ENCODE data around the gene C16orf86. TPM values are rescaled to one million over a fixed set of nuclear protein-coding genes. Genes with fewer than 3 reads are reported as not detected.

The C16orf86 gene, protein sequence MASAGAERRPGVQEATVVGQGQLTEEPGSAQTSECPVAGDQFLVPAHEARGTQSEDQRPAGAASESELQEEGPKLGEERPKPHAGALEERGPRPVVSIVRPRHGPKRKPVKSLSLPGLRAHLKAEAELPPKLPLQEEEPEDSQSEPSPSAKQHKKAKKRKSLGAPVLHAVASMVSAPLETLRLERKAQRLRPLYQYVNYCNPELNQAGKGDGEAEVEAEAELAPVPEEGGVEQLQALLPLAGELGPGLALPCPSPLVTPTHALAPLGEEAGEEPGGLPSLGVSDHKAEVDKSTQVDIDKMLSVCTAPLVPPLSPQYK
- total RNA-seq = 10 to 100 TPM in 3 of 4 donors, 1 to 10 TPM in 1; 8.6 to 26.1 (median 21.9) TPM
- polyA plus RNA-seq = 1 to 10 TPM in 2 of 3 donors, under 1 TPM in 1; 0.46 to 5.0 (median 1.8) TPM

DNA sequence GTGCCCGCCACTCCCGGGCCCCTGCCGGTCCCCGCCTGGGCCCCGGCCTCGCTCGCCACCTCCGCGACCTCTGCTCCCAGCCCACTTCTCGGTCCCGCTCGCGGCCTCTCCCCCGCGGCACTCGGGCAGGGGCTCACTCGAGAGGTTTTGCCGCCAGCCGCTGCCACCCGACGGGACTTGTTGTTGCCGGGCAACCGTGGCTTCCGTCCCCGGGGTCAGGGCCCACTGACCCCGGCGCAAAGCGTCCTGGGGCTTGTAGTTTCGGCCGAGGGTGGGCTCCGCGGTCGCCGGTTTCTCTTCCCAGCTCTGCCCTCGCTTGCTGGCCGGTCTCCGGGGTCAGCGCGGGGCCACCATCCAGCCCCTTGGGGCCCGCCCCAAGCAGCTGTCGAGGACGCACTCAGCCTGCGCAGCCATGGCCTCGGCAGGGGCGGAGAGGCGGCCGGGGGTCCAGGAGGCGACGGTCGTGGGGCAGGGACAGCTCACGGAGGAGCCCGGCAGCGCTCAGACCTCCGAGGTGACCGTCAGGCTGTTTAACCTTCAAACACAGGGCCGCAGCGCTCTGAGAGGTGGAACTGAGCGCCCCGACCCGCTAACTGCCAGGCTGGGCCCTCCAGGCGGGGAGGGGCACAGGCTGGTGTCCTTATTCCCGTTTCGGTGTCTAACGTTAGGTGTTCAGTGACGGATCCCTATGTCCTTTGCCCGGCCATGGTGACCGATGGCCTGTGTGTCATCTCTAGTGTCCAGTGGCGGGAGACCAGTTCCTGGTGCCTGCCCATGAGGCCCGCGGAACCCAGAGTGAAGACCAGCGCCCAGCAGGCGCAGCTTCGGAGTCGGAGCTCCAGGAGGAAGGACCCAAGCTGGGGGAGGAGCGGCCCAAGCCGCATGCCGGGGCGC is at the start of gene C16orf86, which contains the start of gene ENKD1:
Gene C16orf86, plus strand, starts transcription at position 256 of the 894 bp plus-strand sequence. Its CDS starts 157 bp downstream, at position 413.
Gene ENKD1, minus strand, starts transcription at position 192 of the 894 bp plus-strand sequence. CDS start 308 bp downstream, outside the sequence.
- H3K27me3 ChIP-seq = no peaks in the 10 kb centered on the region
- 9 to 16% methylated on average over 78 of the region's 78 CpGs for WGBS, 2 donors
- H3K36me3 ChIP-seq = peaks cover 6 to 18% (median 7%) of the 10 kb centered on the region in 4 donors
- peak within 1 kb of the TSS; percentile 91 to 95 (median 92) for H3K27ac ChIP-seq
- TF ChIP-seq POLR2AphosphoS5 (IDR thresholded peaks at IDR 0.05) (peak; percentile 21 to 71 (median 52)), CTCF (IDR thresholded peaks at IDR 0.05) (no peak)
- intact Hi-C loops (cut with DNase I) = loop anchor here (2.0 to 5.0 kb wide), 3 partner anchors 104 to 185 kb away; partner anchors contain the start of genes AGRP, ATP6V0D1 and CTCF
- H3K9me3 ChIP-seq = no peaks in the 10 kb centered on the region
- H3K4me3 ChIP-seq = peak within 1 kb of the TSS; percentile 76 to 99 (median 84)
- peaks cover 0 to 32% (median 27%) of the 10 kb centered on the region in 4 donors for H3K4me1 ChIP-seq
- peak; percentile 92 for DNase-seq

GRCh38 chr16:67628216-67628615 is 38.4 kb upstream of the C16orf86 start:
- H3K27me3 ChIP-seq = no peaks in the 10 kb centered on the region
- intact Hi-C loops (cut with DNase I) = no loop called here
- H3K4me3 ChIP-seq = no peak overlapping the region
- H3K4me1 ChIP-seq = no peaks in the 10 kb centered on the region
- WGBS, 2 donors = 96% methylated on average over 14 of the region's 14 CpGs
- no peak overlapping the region for H3K27ac ChIP-seq
- no peaks in the 10 kb centered on the region for H3K9me3 ChIP-seq
- TF ChIP-seq POLR2A (IDR thresholded peaks at IDR 0.05) = no peak
- no peak for TF ChIP-seq EP300 (IDR thresholded peaks at IDR 0.05)
- no peak for TF ChIP-seq POLR2AphosphoS5 (IDR thresholded peaks at IDR 0.05)
- TF ChIP-seq CTCF (IDR thresholded peaks at IDR 0.05) = no peak
- DNase-seq = no peak
- peaks cover 0 to 92% (median 46%) of the 10 kb centered on the region in 4 donors for H3K36me3 ChIP-seq

DNA sequence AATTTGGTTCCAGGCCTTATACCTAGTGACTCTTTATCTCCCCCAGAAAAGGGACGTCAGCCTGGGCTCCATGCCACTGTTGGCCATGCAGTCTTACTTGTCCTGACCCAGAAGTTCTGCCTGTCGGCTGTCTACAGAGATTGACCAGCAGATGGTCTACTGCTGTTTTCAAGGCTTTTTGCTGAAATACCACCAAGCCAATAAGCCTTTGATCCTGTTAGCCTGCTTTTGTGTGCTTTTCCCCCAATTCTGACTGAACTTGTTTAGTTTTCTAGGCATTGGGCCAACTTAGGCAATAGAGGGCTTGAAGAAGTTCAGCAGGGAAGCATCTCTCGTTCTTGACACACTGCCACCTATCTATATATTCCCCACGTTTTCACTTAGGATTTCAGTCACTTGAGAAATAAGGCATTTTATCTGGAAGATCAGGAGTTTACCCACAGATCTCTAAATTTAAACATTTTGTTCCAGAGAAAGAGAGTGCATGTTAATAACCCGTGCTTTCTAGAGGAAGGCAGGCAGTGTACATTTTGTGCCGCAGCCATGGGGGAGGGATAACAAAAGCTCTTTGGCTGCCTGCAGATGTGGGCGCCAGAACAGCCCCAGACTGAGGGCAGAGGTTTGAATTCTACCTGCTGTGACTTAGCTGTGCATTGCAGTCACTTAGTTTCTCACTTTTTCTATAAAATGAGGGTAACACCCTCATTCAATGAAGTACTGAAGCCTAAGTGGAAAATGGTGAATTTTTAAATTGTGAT is 34.0 kb upstream of the C16orf86 start:
- H3K27ac ChIP-seq = no peak overlapping the region
- peaks cover 15 to 89% (median 47%) of the 10 kb centered on the region in 4 donors for H3K36me3 ChIP-seq

DNA sequence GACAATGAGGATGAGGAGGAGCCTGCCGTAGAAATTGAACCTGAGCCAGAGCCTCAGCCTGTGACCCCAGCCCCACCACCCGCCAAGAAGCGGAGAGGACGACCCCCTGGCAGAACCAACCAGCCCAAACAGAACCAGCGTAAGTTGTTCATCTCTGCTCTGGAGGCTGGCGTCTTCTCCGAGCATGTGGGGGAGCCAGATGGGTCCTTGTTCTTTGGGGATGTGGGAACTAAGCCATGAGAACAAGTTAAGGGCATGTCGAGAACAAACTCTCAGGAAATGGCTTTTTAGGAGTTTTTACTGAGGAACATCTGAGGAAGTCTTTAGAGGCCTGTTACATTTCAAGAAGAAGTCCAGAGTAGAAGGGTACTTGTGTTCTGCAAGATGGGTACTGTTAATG is 29.9 kb upstream of the C16orf86 start:
- peaks cover 17 to 69% (median 32%) of the 10 kb centered on the region in 4 donors for H3K36me3 ChIP-seq
- WGBS, 2 donors = 95 to 96% methylated on average over 8 of the region's 8 CpGs
- no peak overlapping the region for H3K27ac ChIP-seq

More for the DNA sequence above, 34.0 kb upstream of the C16orf86 start:
- Histone ChIP-seq H3K4me3 (no peak overlapping the region), H3K4me1 (no peaks in the 10 kb centered on the region), H3K27me3 (no peaks in the 10 kb centered on the region), H3K9me3 (no peaks in the 10 kb centered on the region)
- peak; percentile 33 for DNase-seq
- TF ChIP-seq POLR2A (IDR thresholded peaks at IDR 0.05) = no peak
- no peak for TF ChIP-seq EP300 (IDR thresholded peaks at IDR 0.05)
- intact Hi-C loops (cut with DNase I) = no loop called here
- 80 to 83% methylated on average over 7 of the region's 7 CpGs for WGBS, 2 donors

More for the DNA sequence above, 29.9 kb upstream of the C16orf86 start:
- TF ChIP-seq POLR2AphosphoS5 (IDR thresholded peaks at IDR 0.05) (no peak), EP300 (IDR thresholded peaks at IDR 0.05) (no peak), POLR2A (IDR thresholded peaks at IDR 0.05) (no peak), CTCF (IDR thresholded peaks at IDR 0.05) (no peak)
- Histone ChIP-seq H3K4me1 (peaks cover 0 to 12% (median 3%) of the 10 kb centered on the region in 4 donors), H3K9me3 (no peaks in the 10 kb centered on the region), H3K4me3 (no peak overlapping the region), H3K27me3 (no peaks in the 10 kb centered on the region)
- intact Hi-C loops (cut with DNase I) = no loop called here
- DNase-seq = no peak
